Retinal pigment epithelial cell (primary cell): Measurements from ENCODE around the gene TRIM65.

Experiments used
- DNase-seq: peaks from one replicate; pipeline ENCODE4 v3.0.0-alpha.2; 2010; ENCODE audit warnings: low read depth
- H3K4me3 ChIP-seq: 2 replicates; pipeline ENCODE4 v1.5.1; 2011; ENCODE audit warnings: mild to moderate bottlenecking, low read length, control low read depth, moderate library complexity
- CTCF ChIP-seq: conservative IDR thresholded peaks from 2 replicates; pipeline ENCODE4 v1.5.1; 2011; ENCODE audit warnings: low read depth, low read length, control low read depth, inconsistent platforms

TRIM65 gene

GRCh38 chr17:75925103-75925502, 28.4 kb upstream of the TRIM65 start:
- no peak for TF ChIP-seq CTCF
- H3K4me3 ChIP-seq: no peak overlapping the region

GRCh38 chr17:75922963-75923874, 26.5 kb upstream of the TRIM65 start:
- DNase-seq: no peak
- H3K4me3 ChIP-seq: no peak overlapping the region
- TF ChIP-seq CTCF: no peak

More at GRCh38 chr17:75925103-75925502, 28.4 kb upstream of the TRIM65 start:
- DNase-seq: no peak

GRCh38 chr17:75922173-75922961, 25.6 kb upstream of the TRIM65 start:
- no peak for TF ChIP-seq CTCF
- H3K4me3 ChIP-seq: no peak overlapping the region
- DNase-seq: no peak

- DNase-seq: no peak
- H3K4me3 ChIP-seq: no peak overlapping the region
- TF ChIP-seq CTCF: no peak
These were observed 24.8 kb upstream of the TRIM65 start for GRCh38 chr17:75921596-75921995.

GRCh38 chr17:75920045-75920560, 23.4 kb upstream of the TRIM65 start:
- DNase-seq: no peak
- H3K4me3 ChIP-seq: no peak overlapping the region
- no peak for TF ChIP-seq CTCF

GRCh38 chr17:75919611-75920010, 22.9 kb upstream of the TRIM65 start:
- TF ChIP-seq CTCF: no peak
- H3K4me3 ChIP-seq: no peak overlapping the region

More at GRCh38 chr17:75919611-75920010, 22.9 kb upstream of the TRIM65 start:
- DNase-seq: no peak
